ENCODE measurements around the gene PRCP. TPM values are rescaled to one million over a fixed set of nuclear protein-coding genes. Genes with fewer than 3 reads are reported as not detected.

Gene PRCP
- total and polyA plus RNA-seq, 11 donors: 21.2 to 99.4 (median 44.0) TPM

DNA sequence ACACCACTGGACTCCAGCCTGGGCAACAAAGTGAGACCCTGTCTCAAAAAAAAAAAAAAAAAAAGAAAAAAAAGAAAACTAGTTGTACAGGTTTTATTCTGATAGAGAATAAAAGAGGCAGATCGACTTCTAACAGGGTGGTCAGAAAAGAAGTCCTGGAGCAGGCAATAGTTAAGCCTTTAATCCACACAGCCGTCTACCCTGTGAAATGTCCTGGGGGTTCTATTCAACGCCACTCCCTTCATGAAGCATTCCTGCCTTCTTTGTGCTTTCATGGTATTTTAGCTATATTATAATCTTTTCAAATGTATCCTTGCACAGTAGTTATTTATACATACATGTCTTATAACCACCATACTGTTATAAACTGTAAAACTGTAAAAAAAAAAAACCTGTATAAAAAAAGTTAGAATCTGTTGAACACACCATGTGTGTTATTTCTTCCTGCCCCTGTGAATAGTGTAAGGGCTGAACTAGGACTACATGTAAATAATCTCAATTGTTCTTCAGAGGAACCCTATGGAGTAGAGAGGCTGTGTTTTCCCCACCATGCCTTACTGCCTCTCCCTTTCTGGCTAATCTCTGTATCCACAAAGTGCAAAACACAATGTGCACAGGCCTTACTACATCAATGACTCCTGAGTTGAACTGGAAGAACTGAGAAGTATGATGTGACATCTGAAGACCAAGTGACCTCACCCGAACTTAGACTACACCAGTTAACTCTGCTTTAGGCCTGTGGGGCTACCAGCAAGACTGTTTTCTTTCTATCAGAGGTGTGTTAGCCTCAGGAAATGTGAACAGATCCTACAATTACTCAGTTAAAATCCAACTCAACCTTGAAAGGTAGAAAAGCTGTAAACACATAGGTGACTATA, 25.3 kb downstream of the PRCP start:
- Histone ChIP-seq H3K9me3 (no peaks in the 10 kb centered on the region), H3K27ac (no peak overlapping the region), H3K27me3 (no peaks in the 10 kb centered on the region), H3K4me1 (peaks cover 0 to 31% (median 15%) of the 10 kb centered on the region in 12 donors), H3K4me3 (no peak overlapping the region), H3K36me3 (no peaks in the 10 kb centered on the region)
- WGBS, 4 donors: 85 to 92% (median 90%) methylated on average over 4 of the region's 4 CpGs
- ATAC-seq (no peak), DNase-seq (no peak)
- TF ChIP-seq, protein P1, sequence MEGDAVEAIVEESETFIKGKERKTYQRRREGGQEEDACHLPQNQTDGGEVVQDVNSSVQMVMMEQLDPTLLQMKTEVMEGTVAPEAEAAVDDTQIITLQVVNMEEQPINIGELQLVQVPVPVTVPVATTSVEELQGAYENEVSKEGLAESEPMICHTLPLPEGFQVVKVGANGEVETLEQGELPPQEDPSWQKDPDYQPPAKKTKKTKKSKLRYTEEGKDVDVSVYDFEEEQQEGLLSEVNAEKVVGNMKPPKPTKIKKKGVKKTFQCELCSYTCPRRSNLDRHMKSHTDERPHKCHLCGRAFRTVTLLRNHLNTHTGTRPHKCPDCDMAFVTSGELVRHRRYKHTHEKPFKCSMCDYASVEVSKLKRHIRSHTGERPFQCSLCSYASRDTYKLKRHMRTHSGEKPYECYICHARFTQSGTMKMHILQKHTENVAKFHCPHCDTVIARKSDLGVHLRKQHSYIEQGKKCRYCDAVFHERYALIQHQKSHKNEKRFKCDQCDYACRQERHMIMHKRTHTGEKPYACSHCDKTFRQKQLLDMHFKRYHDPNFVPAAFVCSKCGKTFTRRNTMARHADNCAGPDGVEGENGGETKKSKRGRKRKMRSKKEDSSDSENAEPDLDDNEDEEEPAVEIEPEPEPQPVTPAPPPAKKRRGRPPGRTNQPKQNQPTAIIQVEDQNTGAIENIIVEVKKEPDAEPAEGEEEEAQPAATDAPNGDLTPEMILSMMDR (IDR thresholded peaks at IDR 0.05): no peak
- no peak for TF ChIP-seq POLR2A (IDR thresholded peaks at IDR 0.05)
- intact Hi-C loops (cut with DNase I): loop anchor here in 1 of 10 donors (2.0 kb wide), 1 partner anchor 22 kb away; no protein-coding TSS in a partner anchor

DNA sequence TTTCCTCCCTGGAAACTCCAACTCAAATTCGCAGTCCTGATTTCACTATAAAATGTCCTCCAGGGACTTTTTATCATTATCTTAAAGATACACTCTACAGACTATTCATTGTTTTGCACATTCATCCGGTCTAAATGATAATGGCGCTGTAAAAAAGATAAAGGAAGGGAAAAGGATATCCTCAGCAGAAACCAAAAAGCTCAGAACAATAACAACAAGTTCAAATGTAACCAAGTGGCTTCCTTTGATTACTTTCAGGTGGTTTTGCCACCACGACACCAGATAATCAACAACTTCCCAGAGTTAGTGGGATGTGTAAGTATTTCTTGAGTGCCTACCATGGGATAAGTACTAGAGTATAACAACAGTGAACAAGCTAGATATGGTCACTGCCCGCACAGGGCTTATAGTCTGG, 26.3 kb downstream of the PRCP start:
- intact Hi-C loops (cut with DNase I): loop anchor here in 1 of 10 donors (2.0 kb wide), 1 partner anchor 23 kb away; no protein-coding TSS in a partner anchor
- Histone ChIP-seq H3K36me3 (no peaks in the 10 kb centered on the region), H3K27me3 (no peaks in the 10 kb centered on the region), H3K4me3 (no peak overlapping the region), H3K27ac (peak overlapping the region in 2 of 12 donors; percentile 24 to 35), H3K4me1 (peaks cover 0 to 38% (median 22%) of the 10 kb centered on the region in 12 donors), H3K9me3 (no peaks in the 10 kb centered on the region)
- TF ChIP-seq POLR2A (IDR thresholded peaks at IDR 0.05): no peak
- TF ChIP-seq, protein P1 (IDR thresholded peaks at IDR 0.05): no peak
- ATAC-seq: peak in 3 of 4 donors; percentile 26 to 76 (median 58)
- DNase-seq: no peak
- 45 to 61% (median 48%) methylated on average over 5 of the region's 5 CpGs for WGBS, 4 donors

DNA sequence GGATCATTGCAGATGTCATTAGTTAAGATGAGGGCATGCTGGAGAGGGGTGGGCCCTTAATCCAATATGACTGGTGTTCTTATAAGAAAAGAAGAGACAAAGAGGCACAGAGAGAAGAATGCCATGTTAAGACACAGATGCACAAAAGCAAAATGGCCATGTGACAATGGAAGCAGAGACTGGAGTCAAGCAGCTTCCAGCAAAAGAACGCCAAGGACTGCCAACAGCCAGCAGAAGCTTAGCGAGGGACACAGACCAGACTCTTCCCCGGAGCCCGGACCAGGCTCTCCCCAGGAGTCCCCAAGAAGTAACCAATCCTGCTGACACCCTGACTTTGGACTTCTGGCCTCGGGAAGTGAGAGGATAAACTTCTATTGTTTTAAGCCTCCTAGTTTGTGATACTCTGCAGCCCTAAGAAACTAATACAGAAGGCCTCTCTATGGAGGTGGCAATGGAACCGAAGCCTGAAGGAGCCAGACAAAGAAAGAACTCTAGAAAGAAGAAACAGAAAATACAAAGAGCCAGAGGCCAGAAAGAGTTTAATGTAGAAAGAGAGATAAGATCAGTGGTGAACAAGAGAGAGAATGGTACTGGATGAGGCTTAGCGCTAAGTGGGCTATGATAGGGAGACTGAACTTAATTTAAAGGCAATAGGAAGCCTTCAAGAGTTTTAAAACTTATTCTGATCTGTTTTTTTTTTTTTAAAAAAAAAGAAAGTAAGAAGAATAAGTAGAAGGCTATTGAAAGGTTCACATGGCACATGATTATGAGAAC, 27.7 kb downstream of the PRCP start:
- ATAC-seq (no peak), DNase-seq (no peak)
- intact Hi-C loops (cut with DNase I): no loop called here
- Histone ChIP-seq H3K27me3 (no peaks in the 10 kb centered on the region), H3K4me1 (peaks cover 0 to 48% (median 23%) of the 10 kb centered on the region in 12 donors), H3K4me3 (no peak overlapping the region), H3K27ac (peak overlapping the region in 2 of 12 donors; percentile 9 to 47), H3K36me3 (no peaks in the 10 kb centered on the region), H3K9me3 (no peaks in the 10 kb centered on the region)
- no peak for TF ChIP-seq POLR2A (IDR thresholded peaks at IDR 0.05)
- TF ChIP-seq, protein P1 (IDR thresholded peaks at IDR 0.05): no peak
- 69 to 81% (median 71%) methylated on average over 7 of the region's 7 CpGs for WGBS, 4 donors

DNA sequence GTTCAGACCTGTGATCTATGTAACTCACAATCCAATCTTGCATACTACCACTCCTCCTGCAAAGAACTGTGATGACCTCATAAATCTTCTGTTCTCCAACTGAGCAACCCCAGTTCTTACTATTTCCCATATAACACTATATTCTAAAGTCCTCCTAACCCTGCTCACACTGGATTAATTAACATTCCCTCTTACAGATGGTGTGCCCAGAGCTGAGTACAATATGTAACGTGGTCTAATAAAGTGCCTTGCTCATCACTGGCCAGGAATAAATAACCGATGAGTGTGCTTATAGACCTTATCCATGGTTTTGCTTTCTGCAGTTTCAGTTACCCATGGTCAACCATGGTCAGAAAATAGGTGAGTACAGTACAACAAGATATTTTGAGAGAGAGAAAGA, 28.6 kb downstream of the PRCP start:
- WGBS, 4 donors: 94 to 96% (median 95%) methylated on average over 2 of the region's 2 CpGs
- ATAC-seq: no peak
- Histone ChIP-seq H3K4me1 (peaks cover 0 to 54% (median 28%) of the 10 kb centered on the region in 12 donors), H3K36me3 (no peaks in the 10 kb centered on the region), H3K27ac (no peak overlapping the region), H3K9me3 (no peaks in the 10 kb centered on the region), H3K27me3 (no peaks in the 10 kb centered on the region), H3K4me3 (no peak overlapping the region)
- TF ChIP-seq, protein P1 (IDR thresholded peaks at IDR 0.05): no peak
- TF ChIP-seq POLR2A (IDR thresholded peaks at IDR 0.05): no peak
- intact Hi-C loops (cut with DNase I): no loop called here
- DNase-seq: no peak
